GM19023 (cell line): ENCODE results near the gene CTNNA2.

ENCODE experiments used
- ATAC-seq: cut with Tn5 transposase; IDR thresholded peaks from one replicate; pipeline ENCODE4 v1.9.1; 2021; ENCODE audit warnings: mild to moderate bottlenecking, moderate library complexity; ENCODE audit not compliant: unreplicated experiment

The CTNNA2 gene

GRCh38 chr2:80579756-80580155, 1066.9 kb downstream of the CTNNA2 start:
- ATAC-seq, result no peak

DNA sequence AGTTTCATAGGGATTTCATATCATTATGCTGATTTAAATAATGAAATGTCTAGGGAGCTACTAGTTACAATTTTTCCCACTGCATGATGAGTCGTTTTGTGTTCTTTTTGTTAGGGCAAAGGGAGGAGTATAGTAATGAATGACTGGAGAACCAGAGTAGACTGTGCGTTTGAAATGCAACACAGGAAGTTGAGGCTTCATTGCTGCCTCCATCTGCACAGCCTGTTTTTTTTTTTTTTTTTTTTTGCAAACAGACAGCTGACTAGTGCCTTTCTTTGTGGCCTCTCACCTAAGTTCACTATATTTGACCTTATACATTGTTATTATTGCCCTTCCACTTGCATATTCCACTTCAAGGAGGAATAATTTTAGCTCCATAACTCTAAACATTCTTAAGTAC, 1078.4 kb downstream of the CTNNA2 start:
- no peak for ATAC-seq

DNA sequence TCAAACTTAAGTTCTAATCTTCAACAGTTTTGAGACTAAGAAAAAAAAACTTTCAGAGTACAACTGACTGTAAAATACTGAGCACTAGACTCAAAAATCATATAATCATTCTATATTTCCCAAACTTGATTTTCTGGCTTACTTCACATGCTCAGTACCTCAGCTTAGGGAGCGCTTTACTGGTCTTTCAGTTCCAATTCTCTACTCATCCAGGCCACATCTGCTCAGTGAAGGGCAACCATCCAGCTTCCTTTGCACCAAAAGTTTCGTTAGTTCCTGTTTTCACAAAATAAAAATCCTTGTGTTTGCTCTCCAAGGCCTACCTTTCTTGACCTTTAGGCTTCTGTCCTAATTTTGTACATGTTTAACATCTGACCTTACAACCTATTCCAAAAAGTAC, 1079.3 kb downstream of the CTNNA2 start:
- ATAC-seq, result no peak

GRCh38 chr2:80610108-80610507, 1097.3 kb downstream of the CTNNA2 start:
- no peak for ATAC-seq

DNA sequence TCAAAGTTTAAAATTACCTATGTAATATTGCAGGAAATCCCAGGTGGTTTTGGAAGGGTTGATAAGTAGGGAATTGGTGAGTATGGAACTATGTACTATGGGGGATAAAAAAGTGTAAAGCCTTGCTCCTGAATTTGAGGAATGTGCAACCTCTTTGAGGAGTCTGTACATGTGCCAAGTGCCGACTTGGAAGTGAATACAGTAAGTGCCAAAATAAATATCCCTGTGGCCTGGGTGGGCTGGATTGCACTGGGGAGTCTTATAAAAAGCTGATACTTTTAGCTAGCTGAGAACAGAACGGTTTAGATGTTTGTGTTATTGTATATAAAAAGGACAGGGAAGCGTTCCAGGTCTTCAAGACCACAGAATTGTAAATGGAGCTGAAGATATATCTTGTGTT, 1108.8 kb downstream of the CTNNA2 start:
- no peak for ATAC-seq

- no peak for ATAC-seq
Measured at GRCh38 chr2:80624062-80624461, 1111.2 kb downstream of the CTNNA2 start.

- ATAC-seq, result no peak
Measured at GRCh38 chr2:80634590-80634989, 1121.7 kb downstream of the CTNNA2 start.

- no peak for ATAC-seq
Measured at GRCh38 chr2:80638783-80639182, 1125.9 kb downstream of the CTNNA2 start.

- no peak for ATAC-seq
Measured at GRCh38 chr2:80642465-80642864, 1129.6 kb downstream of the CTNNA2 start.

GRCh38 chr2:80643598-80643997, 1130.7 kb downstream of the CTNNA2 start:
- no peak for ATAC-seq

GRCh38 chr2:80651435-80651834, 1138.6 kb downstream of the CTNNA2 start:
- no peak for ATAC-seq

- ATAC-seq, result no peak
Measured at GRCh38 chr2:80655265-80655664, 1142.4 kb downstream of the CTNNA2 start.

- ATAC-seq, result no peak
Measured at GRCh38 chr2:80670763-80671162, 1157.9 kb downstream of the CTNNA2 start.

GRCh38 chr2:80687524-80687923, 1174.7 kb downstream of the CTNNA2 start:
- ATAC-seq, result no peak

DNA sequence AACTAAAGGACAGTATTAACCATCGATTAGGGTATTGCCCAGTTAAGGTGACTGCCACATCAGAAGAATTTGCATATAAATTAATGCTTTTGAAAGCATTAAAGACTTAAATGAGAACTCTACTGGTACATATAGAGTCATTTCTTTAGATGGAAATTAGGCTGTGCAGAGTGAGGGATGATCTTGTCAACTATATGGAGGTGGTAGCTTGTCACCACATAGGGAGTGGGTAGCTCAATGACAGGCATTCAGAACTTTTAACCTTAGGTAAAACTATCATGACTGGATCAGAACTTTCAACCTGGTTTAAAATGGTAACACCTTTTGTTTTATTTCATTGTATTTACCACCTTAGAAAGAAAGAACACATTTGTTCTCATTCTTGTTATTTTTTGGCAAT, 1176.3 kb downstream of the CTNNA2 start:
- no peak for ATAC-seq
